ENCODE data around the gene TMEM108.

DNA sequence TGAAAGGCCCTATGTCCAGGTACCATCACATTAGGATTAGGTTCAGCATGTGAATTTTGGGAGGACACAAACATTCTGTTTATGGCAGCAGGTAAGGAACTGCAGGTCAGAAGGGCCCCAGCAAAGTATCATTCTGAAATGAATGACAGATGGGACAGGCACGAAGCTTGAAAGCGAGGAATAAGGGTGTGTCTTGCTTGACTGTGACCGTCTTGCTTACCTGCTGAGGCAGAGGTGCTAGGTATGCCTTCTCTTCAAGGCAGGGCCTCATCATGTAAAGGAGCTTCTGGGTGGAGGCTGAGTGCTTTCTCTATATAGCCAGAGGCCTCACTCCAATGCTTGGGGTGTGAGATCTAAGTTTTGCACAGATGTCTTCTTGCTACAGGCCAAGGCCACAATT, 41.4 kb downstream of the TMEM108 start:
- no peak for TF ChIP-seq SUZ12 (IDR thresholded peaks at IDR 0.05; ENCODE audit: extremely low read depth, insufficient read depth, insufficient read length)
- TF ChIP-seq YY1 (IDR thresholded peaks at IDR 0.05; ENCODE audit: insufficient read depth, insufficient read length) = no peak
- no peak for TF ChIP-seq ZNF274 (IDR thresholded peaks at IDR 0.05; ENCODE audit: low read depth, low read length)

All from NT2/D1 (cell line).